T-cell (primary cell): ENCODE results near the gene PMVK. TPM values are rescaled to one million over a fixed set of nuclear protein-coding genes. Genes with fewer than 3 reads are reported as not detected.

ENCODE experiments used
- ATAC-seq, 4 experiments: fragments of 200-7000 bp in 3 of 4; fragments of 150-1000 bp in 1 of 4; cut with Tn5 transposase; replicated peaks in 1 of 4; 1 replicate in 3 of 4; 2 replicates in 1 of 4; pipeline ENCODE4 v1.10.0; 2021; ENCODE audit warnings: moderate library complexity in 3 of 4, mild to moderate bottlenecking in 2 of 4, moderate number of reproducible peaks in 1 of 4
- CTCF ChIA-PET, 2 donors: fragments of 300-600 bp; sonication (Branson Sonifier 250); formaldehyde crosslinking; loops; one replicate each; lab custom pipeline; 2022; ENCODE audit warnings: antibody characterized with exemption in 2 of 2; lab: Charles Lee
- POLR2A ChIA-PET, 2 donors: fragments of 300-600 bp; sonication (Branson Sonifier 250); formaldehyde crosslinking; loops; one replicate each; lab custom pipeline; 2022; ENCODE audit warnings: antibody characterized with exemption in 2 of 2; lab: Charles Lee
- DNase-seq, 35 experiments: peaks; one replicate each; pipeline versions ENCODE4 v3.0.0 to v3.0.0-alpha.2; 2013 to 2023
- H3K27ac ChIP-seq: one replicate; pipeline ENCODE4 v1.5.1; 2013; ENCODE audit warnings: low read length
- H3K27me3 ChIP-seq, 2 experiments: replicated peaks in 1 of 2; 1 replicate in 1 of 2; 2 replicates in 1 of 2; pipeline versions ENCODE4 v1.6.1 to v1.7.0; 2013; ENCODE audit warnings: low read length in 1 of 2, mixed read lengths in 1 of 2; ENCODE audit not compliant: control insufficient read depth in 2 of 2, insufficient read depth in 2 of 2; ENCODE audit errors: extremely low read depth in 1 of 2
- H3K36me3 ChIP-seq, 2 donors: 1 replicate in 1 of 2; 2 replicates in 1 of 2; pipeline versions ENCODE4 v1.6.1 to v1.7.0; 2013; ENCODE audit warnings: low read length in 1 of 2; ENCODE audit not compliant: control insufficient read depth in 2 of 2, insufficient read depth in 1 of 2; ENCODE audit errors: extremely low read depth in 1 of 2
- H3K4me1 ChIP-seq, 2 experiments: 1 replicate in 1 of 2; 2 replicates in 1 of 2; pipeline versions ENCODE4 v1.6.1 to v1.7.0; 2013; ENCODE audit warnings: low read length in 2 of 2, mixed read lengths in 1 of 2; ENCODE audit not compliant: insufficient read depth in 2 of 2, control insufficient read depth in 1 of 2; ENCODE audit errors: extremely low read depth in 1 of 2
- H3K4me3 ChIP-seq, 2 donors: 1 replicate in 1 of 2; 2 replicates in 1 of 2; pipeline versions ENCODE4 v1.5.1 to v1.7.0; 2013; ENCODE audit warnings: mild to moderate bottlenecking in 2 of 2, low read length in 1 of 2, moderate library complexity in 1 of 2; ENCODE audit not compliant: control insufficient read depth in 1 of 2; ENCODE audit errors: extremely low read depth in 1 of 2
- H3K9me3 ChIP-seq: 2 replicates; pipeline ENCODE4 v1.7.0; 2013
- H3K27ac Mint-ChIP-seq, 2 donors: one replicate each; pipeline ENCODE4 v1.8.0; 2020 to 2021; ENCODE audit warnings: mild to moderate bottlenecking in 2 of 2, mixed read lengths in 2 of 2
- H3K27me3 Mint-ChIP-seq, 2 donors: one replicate each; pipeline ENCODE4 v1.8.0; 2021 to 2022; ENCODE audit warnings: mixed read lengths in 2 of 2
- H3K36me3 Mint-ChIP-seq: one replicate; pipeline ENCODE4 v1.8.0; 2021; ENCODE audit warnings: mixed read lengths
- H3K4me1 Mint-ChIP-seq, 3 donors: one replicate each; pipeline ENCODE4 v1.8.0; 2020 to 2022; ENCODE audit warnings: mixed read lengths in 3 of 3, mild to moderate bottlenecking in 1 of 3
- H3K4me3 Mint-ChIP-seq, 3 donors: one replicate each; pipeline ENCODE4 v1.8.0; 2020 to 2022; ENCODE audit warnings: mild to moderate bottlenecking in 3 of 3, mixed read lengths in 3 of 3, moderate library complexity in 3 of 3
- H3K9me3 Mint-ChIP-seq, 3 donors: one replicate each; pipeline ENCODE4 v1.8.0; 2020 to 2022; ENCODE audit warnings: mixed read lengths in 3 of 3
- WGBS: methylation state at CpG from one replicate; pipeline ENCODE4 v1.1.5; 2013; ENCODE audit warnings: missing lambda C conversion rate; ENCODE audit not compliant: insufficient coverage; 5-methylcytosine and 5-hydroxymethylcytosine counted together
- total RNA-seq, 35 experiments: library from RNA in 6 of 35; stranded (reverse) in 6 of 35; fragments of 120-200 nt in 1 of 35; gene quantifications; one replicate each; pipeline versions ENCODE4 v1.2.1 to v1.2.4 and lab custom pipeline; 2013 to 2026

Gene PMVK
- total RNA-seq, 5 donors from 2014 or later (not counting 1 experiment from before 2014, with no cell fraction given) = 12.6 to 24.9 (median 22.4) TPM

GRCh38 chr1:154896771-154897286 is 39.7 kb downstream of the PMVK start:
- Histone ChIP-seq H3K4me3 (no peak overlapping the region), H3K4me1 (no peaks in the 10 kb centered on the region), H3K36me3 (no peaks in the 10 kb centered on the region), H3K27me3 (peaks cover 0 to 13% of the 10 kb centered on the region in 2 experiments), H3K9me3 (no peaks in the 10 kb centered on the region), H3K27ac (no peak overlapping the region)
- POLR2A ChIA-PET = no interaction called here
- Mint-ChIP-seq H3K27me3 (no peaks in the 10 kb centered on the region), H3K36me3 (no peaks in the 10 kb centered on the region), H3K27ac (no peak overlapping the region), H3K4me3 (no peak overlapping the region), H3K9me3 (no peaks in the 10 kb centered on the region), H3K4me1 (peaks cover 0 to 7% (median 0%) of the 10 kb centered on the region in 3 donors)
- CTCF ChIA-PET = no interaction called here
- 73% methylated on average over 6 of the region's 10 CpGs for WGBS
- DNase-seq = no peak
- ATAC-seq = no peak

- Mint-ChIP-seq H3K27me3 (no peaks in the 10 kb centered on the region), H3K4me3 (no peak overlapping the region), H3K36me3 (no peaks in the 10 kb centered on the region), H3K27ac (no peak overlapping the region), H3K9me3 (no peaks in the 10 kb centered on the region), H3K4me1 (peaks cover 0 to 7% (median 0%) of the 10 kb centered on the region in 3 donors)
- Histone ChIP-seq H3K4me3 (no peak overlapping the region), H3K27ac (no peak overlapping the region), H3K4me1 (no peaks in the 10 kb centered on the region), H3K27me3 (peaks cover 0 to 13% of the 10 kb centered on the region in 2 experiments), H3K9me3 (no peaks in the 10 kb centered on the region), H3K36me3 (no peaks in the 10 kb centered on the region)
- ChIA-PET POLR2A (no interaction called here), CTCF (interaction anchor here in 1 of 2 donors (0.6 kb wide), 1 partner anchor 194 kb away, joined by 4 read pairs; no protein-coding TSS in a partner anchor)
- no peak for DNase-seq
- ATAC-seq = no peak
- 86% methylated on average over 2 of the region's 7 CpGs for WGBS
These were observed 40.7 kb downstream of the PMVK start for GRCh38 chr1:154895798-154896197.

GRCh38 chr1:154891452-154891851 is 45.1 kb downstream of the PMVK start:
- Mint-ChIP-seq H3K27ac (no peak overlapping the region), H3K27me3 (no peaks in the 10 kb centered on the region), H3K4me3 (no peak overlapping the region), H3K36me3 (no peaks in the 10 kb centered on the region), H3K4me1 (peaks cover 0 to 7% (median 0%) of the 10 kb centered on the region in 3 donors), H3K9me3 (no peaks in the 10 kb centered on the region)
- POLR2A ChIA-PET = no interaction called here
- DNase-seq (no peak), ATAC-seq (no peak)
- no peak overlapping the region for H3K27ac ChIP-seq
- no CpG with 5 or more reads among the region's 1 CpG for WGBS
- no peaks in the 10 kb centered on the region for H3K4me1 ChIP-seq
- H3K9me3 ChIP-seq = no peaks in the 10 kb centered on the region
- H3K36me3 ChIP-seq = no peaks in the 10 kb centered on the region
- CTCF ChIA-PET = interaction anchor here (1.2 to 1.4 kb wide), 2 partner anchors 9 to 13 kb away, joined by 3 to 7 read pairs; no protein-coding TSS in a partner anchor
- H3K27me3 ChIP-seq = peaks cover 0 to 7% of the 10 kb centered on the region in 2 experiments
- H3K4me3 ChIP-seq = no peak overlapping the region

- H3K36me3 ChIP-seq = no peaks in the 10 kb centered on the region
- DNase-seq = no peak
- H3K36me3 Mint-ChIP-seq = no peaks in the 10 kb centered on the region
- H3K27ac ChIP-seq = no peak overlapping the region
- peaks cover 0 to 10% (median 0%) of the 10 kb centered on the region in 3 donors for H3K4me1 Mint-ChIP-seq
- no peak overlapping the region for H3K4me3 Mint-ChIP-seq
- no peak overlapping the region for H3K4me3 ChIP-seq
- no peaks in the 10 kb centered on the region for H3K4me1 ChIP-seq
- ATAC-seq = no peak
- ChIA-PET POLR2A (no interaction called here), CTCF (no interaction called here)
- 89% methylated on average over 7 of the region's 7 CpGs for WGBS
- H3K27ac Mint-ChIP-seq = no peak overlapping the region
- H3K9me3 Mint-ChIP-seq = no peaks in the 10 kb centered on the region
- H3K27me3 ChIP-seq = peaks cover 0 to 9% of the 10 kb centered on the region in 2 experiments
- H3K27me3 Mint-ChIP-seq = no peaks in the 10 kb centered on the region
- no peaks in the 10 kb centered on the region for H3K9me3 ChIP-seq
These were observed 47.8 kb downstream of the PMVK start for GRCh38 chr1:154888757-154889156.

GRCh38 chr1:154886281-154887015 is 50.1 kb downstream of the PMVK start:
- Mint-ChIP-seq H3K27me3 (no peaks in the 10 kb centered on the region), H3K9me3 (no peaks in the 10 kb centered on the region), H3K4me3 (no peak overlapping the region), H3K27ac (no peak overlapping the region), H3K4me1 (peaks cover 0 to 4% (median 0%) of the 10 kb centered on the region in 3 donors), H3K36me3 (no peaks in the 10 kb centered on the region)
- H3K4me1 ChIP-seq = no peaks in the 10 kb centered on the region
- CTCF ChIA-PET = no interaction called here
- WGBS = 90% methylated on average over 2 of the region's 5 CpGs
- no peak overlapping the region for H3K27ac ChIP-seq
- no peaks in the 10 kb centered on the region for H3K36me3 ChIP-seq
- H3K4me3 ChIP-seq = no peak overlapping the region
- DNase-seq (no peak), ATAC-seq (no peak)
- H3K27me3 ChIP-seq = peaks cover 0 to 14% of the 10 kb centered on the region in 2 experiments
- POLR2A ChIA-PET = no interaction called here
- no peaks in the 10 kb centered on the region for H3K9me3 ChIP-seq

GRCh38 chr1:154884869-154885701 is 51.4 kb downstream of the PMVK start:
- H3K27ac ChIP-seq = no peak overlapping the region
- POLR2A ChIA-PET = interaction anchor here (0.6 to 0.7 kb wide), 2 partner anchors 223 to 598 kb away, joined by 5 to 7 read pairs; no protein-coding TSS in a partner anchor
- Mint-ChIP-seq H3K27ac (no peak overlapping the region), H3K4me3 (no peak overlapping the region), H3K36me3 (no peaks in the 10 kb centered on the region), H3K27me3 (no peaks in the 10 kb centered on the region), H3K9me3 (no peaks in the 10 kb centered on the region), H3K4me1 (peaks cover 0 to 4% (median 0%) of the 10 kb centered on the region in 3 donors)
- ATAC-seq = no peak
- CTCF ChIA-PET = interaction anchor here in 1 of 2 donors (0.6 kb wide), 1 partner anchor 109 kb away, joined by 5 read pairs; no protein-coding TSS in a partner anchor
- H3K36me3 ChIP-seq = no peaks in the 10 kb centered on the region
- no peak for DNase-seq
- WGBS = 60% methylated on average over 1 of the region's 6 CpGs
- no peaks in the 10 kb centered on the region for H3K4me1 ChIP-seq
- peaks cover 0 to 14% of the 10 kb centered on the region in 2 experiments for H3K27me3 ChIP-seq
- no peaks in the 10 kb centered on the region for H3K9me3 ChIP-seq
- no peak overlapping the region for H3K4me3 ChIP-seq
